Lung (tissue), 12 donors: ENCODE results near the gene MIR17HG. TPM values are rescaled to one million over a fixed set of nuclear protein-coding genes. Genes with fewer than 3 reads are reported as not detected.

Source experiments
- ATAC-seq: fragments of 200-7000 bp; cut with Tn5 transposase; one replicate; pipeline ENCODE4 v1.9.1; 2020; ENCODE audit warnings: moderate number of reproducible peaks; ENCODE audit not compliant: insufficient read depth, low FRiP score
- DNase-seq, 3 donors: peaks; one replicate each; pipeline ENCODE4 v3.0.0-alpha.2; 2013 to 2017
- H3K27ac ChIP-seq, 2 donors: one replicate each; pipeline ENCODE4 v1.5.1; 2013; ENCODE audit warnings: mild to moderate bottlenecking in 2 of 2, moderate library complexity in 2 of 2, control low read depth in 1 of 2, inconsistent platforms in 1 of 2, low read depth in 1 of 2, low read length in 1 of 2
- H3K27me3 ChIP-seq, 3 donors: one replicate each; pipeline ENCODE4 v1.5.1; 2013; ENCODE audit warnings: low read length in 2 of 3; ENCODE audit not compliant: control insufficient read depth in 3 of 3, insufficient read depth in 3 of 3
- H3K36me3 ChIP-seq, 4 donors: one replicate each; pipeline ENCODE4 v1.5.1; 2013; ENCODE audit warnings: low read length in 4 of 4, mild to moderate bottlenecking in 1 of 4, moderate library complexity in 1 of 4; ENCODE audit not compliant: control insufficient read depth in 4 of 4, insufficient read depth in 4 of 4
- H3K4me1 ChIP-seq, 5 donors: one replicate each; pipeline ENCODE4 v1.5.1; 2013; ENCODE audit warnings: low read length in 5 of 5, mild to moderate bottlenecking in 2 of 5, moderate library complexity in 1 of 5; ENCODE audit not compliant: control insufficient read depth in 5 of 5, insufficient read depth in 5 of 5
- H3K4me3 ChIP-seq: one replicate; pipeline ENCODE4 v1.5.1; 2013; ENCODE audit warnings: mild to moderate bottlenecking, control low read depth, moderate library complexity
- H3K9ac ChIP-seq, 2 donors: one replicate each; pipeline ENCODE4 v1.5.1; 2013; ENCODE audit warnings: low read length in 2 of 2, control low read depth in 1 of 2; ENCODE audit not compliant: insufficient read depth in 1 of 2
- H3K9me3 ChIP-seq, 4 donors: one replicate each; pipeline ENCODE4 v1.5.1; 2013; ENCODE audit warnings: low read length in 3 of 4, mild to moderate bottlenecking in 1 of 4, moderate library complexity in 1 of 4; ENCODE audit not compliant: control insufficient read depth in 4 of 4, insufficient read depth in 3 of 4
- WGBS, 2 donors: extraction: QIAGEN DNeasy Blood & Tissue Kit; methylation state at CpG; one replicate each; pipeline ENCODE4 v1.1.7; 2013; 5-methylcytosine and 5-hydroxymethylcytosine counted together
- polyA plus RNA-seq, 2 donors: library from polyadenylated mRNA; stranded (reverse); fragments of 200-250 nt; gene quantifications; one replicate each; pipeline ENCODE4 v1.2.1, GENCODE V29; 2013
- total RNA-seq, 2 donors: library from RNA; depleted of rRNA in 1 of 2; stranded (reverse); fragments of >200 nt in 1 of 2; gene quantifications; one replicate each; pipeline ENCODE4 v1.2.1, GENCODE V29; 2014 to 2021
- TF ChIP-seq, protein P1 (sequence below): IDR thresholded peaks from 2 replicates; pipeline ENCODE4 v1.5.1; 2012; ENCODE audit warnings: mild to moderate bottlenecking; ENCODE audit errors: control extremely low read depth, extremely low read depth
- donor health status: control.
- donor health status: control.
- donor health status: Bipolar disorder and iron deficiency.
- donor health status: healthy.
- donor health status: DM: yes; HTN: yes; CAD: no.

Gene MIR17HG
- total and polyA plus RNA-seq, 4 donors, result 0.60 to 8.8 (median 7.1) TPM

DNA sequence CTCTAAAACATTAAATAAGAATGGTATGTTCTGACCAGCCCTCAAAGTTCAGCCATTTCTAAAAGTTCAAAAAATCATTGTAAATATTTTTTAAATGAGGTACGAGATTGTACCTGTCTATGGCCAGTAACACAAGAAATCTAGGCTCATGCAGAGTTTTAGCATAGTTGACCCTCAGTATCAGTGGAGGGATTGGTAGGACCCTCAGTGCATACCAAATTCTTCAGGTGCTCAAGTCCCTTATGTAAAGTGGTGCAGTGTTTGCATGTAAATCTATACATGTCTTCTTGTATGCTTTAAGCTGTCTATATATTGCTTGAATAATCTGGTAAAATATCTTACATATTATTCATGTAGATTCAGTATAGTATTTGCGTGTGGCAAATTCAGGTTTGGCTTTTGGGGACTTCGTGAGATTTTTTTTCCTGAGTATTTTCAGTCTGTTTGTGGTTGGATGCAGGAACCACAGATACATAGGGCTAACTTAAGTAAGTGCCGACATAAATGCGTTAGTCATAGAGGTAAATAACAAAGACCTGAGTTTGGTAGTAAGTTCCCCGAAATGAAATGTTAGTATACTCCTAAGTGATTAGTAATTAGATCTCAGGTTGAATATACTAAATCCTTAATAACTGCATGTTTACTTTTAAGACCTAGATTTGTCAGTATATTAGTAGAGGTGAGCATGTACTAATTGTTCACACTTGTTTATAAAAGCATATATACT lies 7.8 kb downstream of the MIR17HG start:
- TF ChIP-seq, protein P1, sequence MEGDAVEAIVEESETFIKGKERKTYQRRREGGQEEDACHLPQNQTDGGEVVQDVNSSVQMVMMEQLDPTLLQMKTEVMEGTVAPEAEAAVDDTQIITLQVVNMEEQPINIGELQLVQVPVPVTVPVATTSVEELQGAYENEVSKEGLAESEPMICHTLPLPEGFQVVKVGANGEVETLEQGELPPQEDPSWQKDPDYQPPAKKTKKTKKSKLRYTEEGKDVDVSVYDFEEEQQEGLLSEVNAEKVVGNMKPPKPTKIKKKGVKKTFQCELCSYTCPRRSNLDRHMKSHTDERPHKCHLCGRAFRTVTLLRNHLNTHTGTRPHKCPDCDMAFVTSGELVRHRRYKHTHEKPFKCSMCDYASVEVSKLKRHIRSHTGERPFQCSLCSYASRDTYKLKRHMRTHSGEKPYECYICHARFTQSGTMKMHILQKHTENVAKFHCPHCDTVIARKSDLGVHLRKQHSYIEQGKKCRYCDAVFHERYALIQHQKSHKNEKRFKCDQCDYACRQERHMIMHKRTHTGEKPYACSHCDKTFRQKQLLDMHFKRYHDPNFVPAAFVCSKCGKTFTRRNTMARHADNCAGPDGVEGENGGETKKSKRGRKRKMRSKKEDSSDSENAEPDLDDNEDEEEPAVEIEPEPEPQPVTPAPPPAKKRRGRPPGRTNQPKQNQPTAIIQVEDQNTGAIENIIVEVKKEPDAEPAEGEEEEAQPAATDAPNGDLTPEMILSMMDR, result no peak
- H3K36me3 ChIP-seq, result peaks cover 3 to 30% (median 11%) of the 10 kb centered on the region in 4 donors
- no peak overlapping the region for H3K4me3 ChIP-seq

DNA sequence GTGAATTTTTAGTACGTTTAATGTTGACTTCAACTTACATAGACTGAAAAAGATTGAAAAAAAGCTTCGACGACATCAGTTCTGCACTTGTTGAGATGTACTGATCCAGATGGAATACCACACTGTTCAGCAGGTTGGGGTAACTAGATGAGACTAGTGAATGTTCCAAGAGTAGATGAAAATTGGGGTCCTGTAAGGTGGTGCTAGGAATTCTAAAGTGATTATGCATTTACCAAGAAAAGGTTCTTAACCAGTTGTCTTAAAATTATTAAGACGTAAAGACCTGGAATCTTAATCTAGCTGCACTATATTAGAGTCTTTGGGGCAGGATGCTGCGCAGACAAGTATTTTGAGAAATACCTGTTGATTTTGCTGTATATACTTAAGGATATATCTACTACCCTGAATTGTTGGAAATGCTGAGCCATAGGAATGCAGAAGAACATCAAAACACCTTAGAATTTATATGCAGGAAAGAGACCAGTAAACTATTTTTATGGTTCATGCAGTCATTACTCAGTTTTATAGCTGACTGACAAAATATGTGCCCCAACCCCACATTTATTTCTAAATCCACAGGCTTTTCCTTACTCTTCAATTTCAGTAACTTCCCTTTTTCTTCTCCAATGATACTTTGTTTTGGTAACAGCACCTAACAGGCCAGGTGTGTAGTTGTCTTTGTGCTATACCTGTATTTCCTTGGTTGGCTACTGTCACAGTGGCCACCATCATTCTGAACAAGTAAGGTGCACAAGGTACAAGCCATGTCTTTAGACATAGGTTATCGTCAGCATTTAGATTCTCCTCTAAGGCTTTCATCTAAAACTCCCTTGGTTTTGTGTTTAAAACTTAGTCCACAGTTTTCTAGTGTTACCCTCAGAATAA lies 8.6 kb downstream of the MIR17HG start:
- no peak for DNase-seq
- no peak overlapping the region for H3K4me3 ChIP-seq
- H3K9me3 ChIP-seq, result no peaks in the 10 kb centered on the region
- H3K27me3 ChIP-seq, result no peaks in the 10 kb centered on the region
- H3K36me3 ChIP-seq, result peaks cover 1 to 24% (median 9%) of the 10 kb centered on the region in 4 donors
- TF ChIP-seq, protein P1, result no peak
- H3K9ac ChIP-seq, result no peak overlapping the region
- WGBS, 2 donors, result 97 to 98% methylated on average over 6 of the region's 6 CpGs
- no peak overlapping the region for H3K27ac ChIP-seq
- H3K4me1 ChIP-seq, result peaks cover 0 to 21% (median 6%) of the 10 kb centered on the region in 5 donors
- ATAC-seq, result no peak

More for the DNA sequence above, 7.8 kb downstream of the MIR17HG start:
- peaks cover 2 to 29% (median 14%) of the 10 kb centered on the region in 5 donors for H3K4me1 ChIP-seq
- DNase-seq (no peak), ATAC-seq (no peak)
- no peaks in the 10 kb centered on the region for H3K27me3 ChIP-seq
- no peak overlapping the region for H3K27ac ChIP-seq
- no peaks in the 10 kb centered on the region for H3K9me3 ChIP-seq
- 81 to 95% methylated on average over 6 of the region's 6 CpGs for WGBS, 2 donors
- H3K9ac ChIP-seq, result no peak overlapping the region

DNA sequence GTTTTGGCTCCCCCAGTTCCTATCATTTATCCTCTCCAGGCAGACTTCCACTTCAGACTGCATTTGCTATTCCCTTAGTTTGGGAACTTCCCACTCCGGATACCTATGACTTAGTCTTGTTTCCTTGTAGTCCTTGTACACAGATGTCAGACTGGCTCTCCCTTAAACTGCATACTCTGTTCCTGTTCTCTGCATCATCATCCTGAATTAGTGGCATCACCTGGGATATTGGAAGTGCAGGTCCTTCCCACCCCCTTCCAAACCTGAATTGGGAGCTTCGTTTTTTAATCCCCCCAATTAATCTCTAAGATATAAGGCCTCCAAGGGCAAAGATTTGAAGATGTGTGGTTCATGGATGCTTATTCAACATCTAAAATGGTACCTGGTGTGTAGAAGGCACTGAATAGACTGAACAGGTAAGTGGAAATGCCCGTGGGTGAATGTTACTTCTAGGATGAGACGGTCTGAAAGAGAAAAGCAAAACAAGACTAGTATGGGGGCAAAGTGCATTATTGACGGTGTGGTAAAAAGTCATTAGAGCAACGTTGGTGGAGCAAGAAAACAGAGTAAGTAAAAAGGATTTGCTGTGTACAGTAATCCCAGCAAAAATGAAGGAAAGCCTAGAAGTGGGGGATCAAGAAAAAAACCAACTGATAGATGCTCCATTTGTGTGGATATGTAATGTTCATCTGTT lies 9.6 kb downstream of the MIR17HG start:
- TF ChIP-seq, protein P1, result no peak
- DNase-seq (no peak), ATAC-seq (no peak)
- Histone ChIP-seq H3K9me3 (no peaks in the 10 kb centered on the region), H3K9ac (no peak overlapping the region), H3K4me1 (peaks cover 0 to 21% (median 5%) of the 10 kb centered on the region in 5 donors), H3K4me3 (no peak overlapping the region), H3K36me3 (peaks cover 1 to 22% (median 9%) of the 10 kb centered on the region in 4 donors), H3K27ac (no peak overlapping the region), H3K27me3 (no peaks in the 10 kb centered on the region)
- 78 to 81% methylated on average over 6 of the region's 6 CpGs for WGBS, 2 donors
